GM06990 (cell line): ENCODE measurements around the gene RIPK3.

ENCODE experiments used
- DNase-seq: peaks from one replicate; pipeline ENCODE4 v3.0.0-alpha.2; 2011; ENCODE audit not compliant: insufficient read length; ENCODE audit errors: extremely low read depth
- H3K27me3 ChIP-seq: replicated peaks from 2 replicates; pipeline ENCODE4 v1.6.0; 2011; ENCODE audit warnings: low read length; ENCODE audit not compliant: control insufficient read depth, insufficient read depth
- H3K36me3 ChIP-seq: 2 replicates; pipeline ENCODE4 v1.5.1; 2011; ENCODE audit warnings: low read length; ENCODE audit not compliant: control insufficient read depth, insufficient read depth
- H3K4me3 ChIP-seq: replicated peaks from 2 replicates; pipeline ENCODE4 v1.5.1; 2011; ENCODE audit warnings: low read depth, mild to moderate bottlenecking, control low read depth, low read length
- CTCF ChIP-seq: IDR thresholded peaks from 2 replicates; pipeline ENCODE4 v1.5.1; 2011; ENCODE audit warnings: low read length, control low read depth, mild to moderate bottlenecking, inconsistent platforms; ENCODE audit not compliant: insufficient read depth, poor library complexity, severe bottlenecking

The RIPK3 gene

GRCh38 chr14:24325963-24326362 lies 13.8 kb downstream of the RIPK3 start:
- Histone ChIP-seq H3K4me3 (no peak overlapping the region), H3K27me3 (no peaks in the 10 kb centered on the region), H3K36me3 (no peaks in the 10 kb centered on the region)
- no peak for DNase-seq
- no peak for TF ChIP-seq CTCF

- no peak for DNase-seq
- no peak for TF ChIP-seq CTCF
- no peaks in the 10 kb centered on the region for H3K36me3 ChIP-seq
- no peaks in the 10 kb centered on the region for H3K27me3 ChIP-seq
- no peak overlapping the region for H3K4me3 ChIP-seq
Observed at GRCh38 chr14:24325041-24325530, 14.7 kb downstream of the RIPK3 start.

- no peak for DNase-seq
- no peaks in the 10 kb centered on the region for H3K36me3 ChIP-seq
- no peak overlapping the region for H3K4me3 ChIP-seq
- H3K27me3 ChIP-seq: no peaks in the 10 kb centered on the region
- TF ChIP-seq CTCF: no peak
Observed at GRCh38 chr14:24324024-24324423, 15.8 kb downstream of the RIPK3 start.

GRCh38 chr14:24323341-24323740 lies 16.4 kb downstream of the RIPK3 start:
- Histone ChIP-seq H3K27me3 (no peaks in the 10 kb centered on the region), H3K4me3 (no peak overlapping the region), H3K36me3 (no peaks in the 10 kb centered on the region)
- no peak for TF ChIP-seq CTCF
- no peak for DNase-seq

GRCh38 chr14:24322672-24323071 lies 17.1 kb downstream of the RIPK3 start:
- H3K36me3 ChIP-seq: no peaks in the 10 kb centered on the region
- no peaks in the 10 kb centered on the region for H3K27me3 ChIP-seq
- TF ChIP-seq CTCF: no peak
- DNase-seq: no peak
- no peak overlapping the region for H3K4me3 ChIP-seq

- TF ChIP-seq CTCF: no peak
- Histone ChIP-seq H3K36me3 (no peaks in the 10 kb centered on the region), H3K4me3 (no peak overlapping the region), H3K27me3 (no peaks in the 10 kb centered on the region)
- no peak for DNase-seq
Observed at GRCh38 chr14:24321212-24321975, 18.4 kb downstream of the RIPK3 start.
